DOHH2 (cell line): ENCODE results near the gene SELPLG.

Experiments used
- H3F3A ChIP-seq: fragments of 200-600 bp; sonication (generic), shearing (Covaris generic); 2 replicates; pipeline ENCODE4 v1.6.0; 2016; ENCODE audit warnings: antibody characterized with exemption, mild to moderate bottlenecking; ENCODE audit not compliant: control insufficient read depth, insufficient read depth
- H3K27ac ChIP-seq: fragments of 200-600 bp; sonication (generic); 2 replicates; pipeline ENCODE4 v1.5.1; 2014; ENCODE audit warnings: low read depth, mild to moderate bottlenecking, low read length, moderate library complexity
- H3K27me3 ChIP-seq: fragments of 200-600 bp; sonication (generic); 2 replicates; pipeline ENCODE4 v1.6.1; 2014; ENCODE audit warnings: mild to moderate bottlenecking, low read length, mixed read lengths; ENCODE audit not compliant: control insufficient read depth
- H3K36me3 ChIP-seq: fragments of 200-600 bp; sonication (generic); 2 replicates; pipeline ENCODE4 v1.6.1; 2014; ENCODE audit warnings: mild to moderate bottlenecking, low read length, moderate library complexity, mixed read lengths; ENCODE audit not compliant: control insufficient read depth
- H3K4me1 ChIP-seq: fragments of 200-600 bp; sonication (generic); 2 replicates; pipeline ENCODE4 v1.6.1; 2014; ENCODE audit warnings: mild to moderate bottlenecking, low read length, mixed read lengths; ENCODE audit not compliant: control insufficient read depth
- H3K4me2 ChIP-seq: fragments of 200-600 bp; sonication (generic); 2 replicates; pipeline ENCODE4 v1.6.0; 2014; ENCODE audit warnings: mild to moderate bottlenecking, low read length, moderate library complexity
- H3K4me3 ChIP-seq: fragments of 200-600 bp; sonication (generic); 2 replicates; pipeline ENCODE4 v1.5.1; 2014; ENCODE audit warnings: mild to moderate bottlenecking, low read length, mixed read lengths
- H3K79me2 ChIP-seq: fragments of 200-600 bp; sonication (generic); 2 replicates; pipeline ENCODE4 v1.6.1; 2014; ENCODE audit warnings: mild to moderate bottlenecking, low read length, mixed read lengths; ENCODE audit not compliant: control insufficient read depth
- H3K9me2 ChIP-seq: fragments of 200-600 bp; sonication (generic); replicated peaks from 2 replicates; pipeline ENCODE4 v1.6.1; 2014; ENCODE audit warnings: mild to moderate bottlenecking, low read length, mixed read lengths; ENCODE audit not compliant: control insufficient read depth
- H3K9me3 ChIP-seq: fragments of 200-600 bp; sonication (generic); 2 replicates; pipeline ENCODE4 v1.6.1; 2014; ENCODE audit warnings: antibody characterized with exemption, low read length, mixed read lengths; ENCODE audit not compliant: control insufficient read depth, insufficient read depth
- H4K20me1 ChIP-seq: fragments of 200-600 bp; sonication (generic); 2 replicates; pipeline ENCODE4 v1.6.0; 2014; ENCODE audit warnings: low read depth, mild to moderate bottlenecking, antibody characterized with exemption, low read length, moderate library complexity; ENCODE audit not compliant: control insufficient read depth, insufficient read depth
- CTCF ChIP-seq: fragments of 200-600 bp; sonication (generic); IDR thresholded peaks from one replicate; pipeline ENCODE4 v1.5.1; 2014; ENCODE audit warnings: antibody characterized with exemption, mild to moderate bottlenecking, low read depth, low read length; ENCODE audit not compliant: poor library complexity, severe bottlenecking
- EZH2phosphoT487 ChIP-seq: fragments of 200-600 bp; sonication (generic); IDR thresholded peaks from 2 replicates; pipeline ENCODE4 v1.6.1; 2017; ENCODE audit warnings: borderline replicate concordance, mild to moderate bottlenecking, antibody characterized with exemption, low read length, moderate library complexity, mixed read lengths

SELPLG gene

GRCh38 chr12:108646600-108647579 lies 13.2 kb upstream of the SELPLG start:
- H3K27me3 ChIP-seq: peaks cover 20% of the 10 kb centered on the region; the same call in 1 of the 2 replicates
- peaks cover 51% of the 10 kb centered on the region for H3K4me1 ChIP-seq
- no peak overlapping the region for H3K4me2 ChIP-seq
- no peaks in the 10 kb centered on the region for H3K9me2 ChIP-seq
- H3K27ac ChIP-seq: no peak overlapping the region
- no peaks in the 10 kb centered on the region for H3K36me3 ChIP-seq
- peaks cover 4% of the 10 kb centered on the region for H3F3A ChIP-seq
- TF ChIP-seq CTCF: peak; percentile 30
- no peak for TF ChIP-seq EZH2phosphoT487
- H4K20me1 ChIP-seq: no peaks in the 10 kb centered on the region
- no peaks in the 10 kb centered on the region for H3K9me3 ChIP-seq
- H3K79me2 ChIP-seq: no peaks in the 10 kb centered on the region
- no peak overlapping the region for H3K4me3 ChIP-seq

DNA sequence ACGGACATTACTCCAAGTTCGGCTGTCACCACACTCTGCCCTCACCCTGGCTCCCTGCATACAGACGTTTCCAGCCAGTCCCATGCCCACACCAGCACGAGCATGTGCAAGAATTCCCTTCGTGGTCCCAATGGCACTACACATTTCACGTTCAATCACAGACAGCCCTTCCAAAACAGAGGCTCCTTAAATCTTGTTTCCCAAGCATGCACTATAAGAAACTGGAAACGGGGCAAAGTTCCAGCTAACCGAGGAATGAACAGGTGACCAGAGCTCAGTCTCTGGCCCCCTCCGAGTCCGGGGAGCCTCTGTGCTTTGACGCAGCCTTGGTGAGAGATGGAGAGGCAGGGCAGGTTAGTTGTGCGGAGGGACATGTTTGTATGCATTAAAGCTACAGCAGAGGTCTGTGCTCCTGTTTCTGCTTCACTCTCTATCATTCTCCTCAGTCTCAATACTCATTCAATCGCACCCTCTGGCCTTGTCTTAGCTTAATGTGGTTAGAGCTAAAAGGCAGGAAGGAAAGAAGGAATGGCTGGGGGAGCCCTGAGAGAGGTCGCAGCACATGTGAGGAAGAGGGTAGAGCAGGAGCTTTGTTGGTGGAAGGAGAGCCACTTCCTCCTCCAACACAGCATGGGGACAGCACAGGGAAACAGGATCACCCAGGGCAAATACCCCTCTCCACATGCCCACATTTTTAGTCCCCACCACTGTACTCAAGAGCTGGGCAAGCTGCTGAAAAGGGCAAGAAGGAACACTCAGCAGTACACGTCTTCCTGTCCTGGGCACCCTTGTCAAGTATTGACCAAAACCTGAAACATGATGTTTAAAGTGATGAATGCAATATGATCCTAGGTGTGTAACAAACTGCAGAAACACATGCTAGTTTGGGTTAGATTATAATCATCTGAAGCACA lies 12.2 kb upstream of the SELPLG start:
- Histone ChIP-seq H3K4me2 (no peak overlapping the region), H3K9me2 (no peaks in the 10 kb centered on the region), H3K9me3 (no peaks in the 10 kb centered on the region), H3K27me3 (peaks cover 25% of the 10 kb centered on the region; the same call in 1 of the 2 replicates), H3K79me2 (no peaks in the 10 kb centered on the region), H3K36me3 (no peaks in the 10 kb centered on the region), H4K20me1 (no peaks in the 10 kb centered on the region), H3F3A (peaks cover 5% of the 10 kb centered on the region), H3K4me1 (peaks cover 54% of the 10 kb centered on the region), H3K27ac (no peak overlapping the region), H3K4me3 (no peak overlapping the region)
- TF ChIP-seq EZH2phosphoT487 (no peak), CTCF (no peak)

- H3K9me2 ChIP-seq: no peaks in the 10 kb centered on the region
- H3K27ac ChIP-seq: no peak overlapping the region
- no peaks in the 10 kb centered on the region for H3K9me3 ChIP-seq
- H3K79me2 ChIP-seq: no peaks in the 10 kb centered on the region
- no peak overlapping the region for H3K4me3 ChIP-seq
- peaks cover 65% of the 10 kb centered on the region for H3K4me1 ChIP-seq
- no peaks in the 10 kb centered on the region for H3K36me3 ChIP-seq
- H3K27me3 ChIP-seq: peaks cover 27% of the 10 kb centered on the region; the same call in 1 of the 2 replicates
- peaks cover 8% of the 10 kb centered on the region for H3F3A ChIP-seq
- H3K4me2 ChIP-seq: no peak overlapping the region
- TF ChIP-seq CTCF (no peak), EZH2phosphoT487 (no peak)
- no peaks in the 10 kb centered on the region for H4K20me1 ChIP-seq
Measured at GRCh38 chr12:108644811-108645120, 11.1 kb upstream of the SELPLG start.
